GM12872 (cell line): ENCODE results near the gene NRDE2.

ENCODE experiments used
- TF ChIP-seq, protein P1 (sequence below): IDR thresholded peaks from 3 replicates; pipeline ENCODE4 v1.5.1; 2011; ENCODE audit warnings: low read depth, mild to moderate bottlenecking, low read length, moderate library complexity; ENCODE audit not compliant: insufficient read depth

The NRDE2 gene

DNA sequence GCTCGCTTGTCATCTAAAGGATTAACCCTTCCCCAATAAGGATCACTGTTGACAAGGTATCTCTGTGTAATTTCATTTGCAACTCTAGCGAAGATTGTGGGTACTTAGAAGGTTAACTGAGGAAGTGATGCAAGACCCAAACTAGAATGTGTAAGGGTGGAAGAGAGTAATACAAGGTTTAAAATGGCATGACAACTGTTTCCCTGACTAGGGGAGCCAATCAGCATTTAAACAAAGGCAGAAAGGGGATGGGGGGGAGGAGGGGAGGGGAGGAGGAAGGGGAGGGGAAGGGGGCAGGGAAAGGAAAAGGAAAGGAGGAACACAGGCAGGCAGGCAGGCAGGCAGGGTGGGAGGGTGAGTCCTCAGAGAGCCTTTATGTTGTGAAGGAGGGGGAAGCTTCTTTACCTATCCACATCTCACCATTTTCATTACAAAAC, 31.1 kb downstream of the NRDE2 start:
- TF ChIP-seq, protein P1, sequence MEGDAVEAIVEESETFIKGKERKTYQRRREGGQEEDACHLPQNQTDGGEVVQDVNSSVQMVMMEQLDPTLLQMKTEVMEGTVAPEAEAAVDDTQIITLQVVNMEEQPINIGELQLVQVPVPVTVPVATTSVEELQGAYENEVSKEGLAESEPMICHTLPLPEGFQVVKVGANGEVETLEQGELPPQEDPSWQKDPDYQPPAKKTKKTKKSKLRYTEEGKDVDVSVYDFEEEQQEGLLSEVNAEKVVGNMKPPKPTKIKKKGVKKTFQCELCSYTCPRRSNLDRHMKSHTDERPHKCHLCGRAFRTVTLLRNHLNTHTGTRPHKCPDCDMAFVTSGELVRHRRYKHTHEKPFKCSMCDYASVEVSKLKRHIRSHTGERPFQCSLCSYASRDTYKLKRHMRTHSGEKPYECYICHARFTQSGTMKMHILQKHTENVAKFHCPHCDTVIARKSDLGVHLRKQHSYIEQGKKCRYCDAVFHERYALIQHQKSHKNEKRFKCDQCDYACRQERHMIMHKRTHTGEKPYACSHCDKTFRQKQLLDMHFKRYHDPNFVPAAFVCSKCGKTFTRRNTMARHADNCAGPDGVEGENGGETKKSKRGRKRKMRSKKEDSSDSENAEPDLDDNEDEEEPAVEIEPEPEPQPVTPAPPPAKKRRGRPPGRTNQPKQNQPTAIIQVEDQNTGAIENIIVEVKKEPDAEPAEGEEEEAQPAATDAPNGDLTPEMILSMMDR = no peak

DNA sequence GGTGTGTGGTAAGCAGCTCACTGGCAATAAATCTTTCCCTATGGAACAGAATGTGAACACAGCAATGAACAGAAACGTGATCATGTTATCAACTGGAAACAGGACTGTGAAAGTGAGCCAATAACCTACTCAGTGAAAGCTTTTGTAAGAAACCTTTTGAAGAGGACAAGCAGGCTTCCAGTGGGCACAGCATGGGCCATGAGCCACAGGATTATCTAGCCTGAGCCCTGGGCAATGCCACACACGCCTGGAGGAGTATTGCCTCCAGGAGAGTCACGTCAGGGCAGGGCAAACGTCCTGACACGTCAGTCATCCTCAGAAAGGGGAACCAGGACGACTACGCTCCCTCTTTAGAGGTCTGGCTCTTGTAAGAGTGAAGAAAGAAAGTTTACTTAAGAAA, 32.3 kb downstream of the NRDE2 start:
- TF ChIP-seq, protein P1 = no peak

DNA sequence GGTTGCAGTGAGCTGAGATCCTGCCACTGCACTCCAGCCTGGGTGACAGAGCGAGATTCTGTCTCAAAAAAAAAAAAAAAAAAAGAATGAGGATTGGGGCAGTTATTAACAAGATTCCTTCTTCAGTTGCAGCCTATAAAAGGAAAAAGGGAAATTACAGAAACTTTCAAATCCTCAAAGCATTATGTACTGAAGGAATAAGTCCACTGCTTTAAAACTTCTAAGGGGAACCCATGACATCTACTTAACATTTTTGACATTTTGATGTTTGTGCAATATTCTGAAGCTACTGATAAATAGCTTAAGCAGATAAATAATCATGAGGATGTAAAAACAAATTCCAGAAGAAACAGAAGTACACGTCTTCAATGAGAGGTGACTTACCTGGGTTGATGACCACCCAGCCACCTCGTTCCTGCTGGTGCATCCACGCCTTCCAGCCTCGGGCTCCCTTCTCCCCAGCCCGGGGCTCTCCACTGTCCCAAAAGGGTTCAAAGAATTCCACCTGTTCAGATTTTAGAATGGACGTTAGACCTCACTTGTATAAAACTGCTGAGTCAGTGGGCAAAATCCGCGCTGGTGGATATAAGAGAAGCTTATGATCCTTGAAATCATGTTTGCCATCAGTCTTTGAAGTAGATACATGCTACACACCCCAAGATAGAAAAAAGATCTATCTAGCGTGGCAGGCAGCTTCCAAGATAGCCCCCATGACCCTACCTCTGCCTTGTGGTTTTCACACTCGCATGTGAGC, 33.7 kb downstream of the NRDE2 start:
- TF ChIP-seq, protein P1 = no peak

DNA sequence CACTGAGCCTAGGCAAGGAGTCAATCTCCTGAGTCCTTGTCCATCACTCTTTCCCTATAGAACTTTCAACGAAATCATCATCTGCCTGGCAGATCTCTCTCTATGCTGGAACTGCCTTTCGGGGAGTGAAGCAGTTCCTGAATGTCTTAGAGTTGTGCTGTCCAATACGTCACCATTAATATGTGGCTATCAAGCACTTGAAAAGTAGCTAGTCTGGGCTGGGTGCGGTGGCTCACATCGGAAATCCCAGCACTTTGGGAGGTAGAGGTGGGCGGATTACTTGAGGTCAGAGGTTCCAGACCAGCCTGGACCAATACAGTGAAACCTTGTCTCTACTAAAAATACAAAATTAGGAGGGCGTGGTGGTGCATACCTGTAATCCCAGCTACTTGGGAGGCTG, 35.1 kb downstream of the NRDE2 start:
- TF ChIP-seq, protein P1 = no peak

GRCh38 chr14:90295870-90296516, 35.7 kb downstream of the NRDE2 start:
- TF ChIP-seq, protein P1 = no peak

GRCh38 chr14:90294872-90295271, 36.9 kb downstream of the NRDE2 start:
- TF ChIP-seq, protein P1 = no peak

DNA sequence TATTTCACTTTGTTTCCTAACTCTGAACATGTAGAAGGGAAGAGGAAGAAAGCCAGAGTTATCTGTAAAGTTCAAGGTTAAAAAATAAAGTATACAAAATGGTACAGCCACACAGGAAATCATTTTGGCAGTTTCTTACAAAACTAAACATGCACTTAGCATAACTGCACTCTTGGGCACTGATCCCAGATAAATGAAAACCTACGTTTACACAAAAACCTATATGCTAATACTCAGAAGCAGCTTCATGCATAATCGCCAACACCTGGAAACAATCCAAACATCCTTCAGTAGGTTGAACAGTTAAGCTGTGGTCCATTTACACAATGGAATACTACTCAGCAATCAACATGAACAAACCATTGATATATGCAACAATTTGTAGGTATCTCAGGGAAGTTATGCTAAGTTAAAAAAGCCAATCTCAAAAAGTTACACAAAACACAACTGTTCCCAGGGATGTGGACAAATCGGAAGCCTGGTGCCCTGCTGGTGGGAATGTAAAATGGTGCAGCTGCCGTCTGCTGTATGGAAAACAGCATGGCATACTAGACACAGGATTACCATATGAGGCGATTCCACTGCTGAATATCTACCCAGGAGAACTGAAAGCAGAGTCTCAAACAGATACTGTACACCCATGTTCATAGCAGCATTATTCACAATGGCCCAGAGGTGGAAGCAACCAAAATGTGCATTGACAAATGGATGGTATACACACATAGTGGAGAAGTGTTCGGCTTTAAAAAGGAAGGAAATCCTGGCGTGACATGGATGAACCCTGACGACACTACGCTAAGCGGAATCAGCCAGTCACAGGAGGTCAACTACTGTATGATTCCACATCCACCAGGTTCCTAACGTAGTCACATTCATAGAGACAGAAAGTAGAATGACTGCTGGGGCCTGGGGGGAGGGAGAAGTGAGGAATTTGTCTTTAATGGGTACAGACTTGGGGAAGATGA, 37.7 kb downstream of the NRDE2 start:
- TF ChIP-seq, protein P1 = no peak
